Hematopoietic multipotent progenitor cell treated with erythropoietin and hydrocortisone succinate and interleukin-3 and kit ligand, for 8 days (in vitro differentiated cells): ENCODE data around the gene THSD4.
A peak's percentile ranks its signal among the peaks of the same experiment; 100 is the strongest.

ENCODE experiments used
- DNase-seq: peaks from one replicate; pipeline ENCODE4 v3.0.0-alpha.2; 2015

THSD4 gene

DNA sequence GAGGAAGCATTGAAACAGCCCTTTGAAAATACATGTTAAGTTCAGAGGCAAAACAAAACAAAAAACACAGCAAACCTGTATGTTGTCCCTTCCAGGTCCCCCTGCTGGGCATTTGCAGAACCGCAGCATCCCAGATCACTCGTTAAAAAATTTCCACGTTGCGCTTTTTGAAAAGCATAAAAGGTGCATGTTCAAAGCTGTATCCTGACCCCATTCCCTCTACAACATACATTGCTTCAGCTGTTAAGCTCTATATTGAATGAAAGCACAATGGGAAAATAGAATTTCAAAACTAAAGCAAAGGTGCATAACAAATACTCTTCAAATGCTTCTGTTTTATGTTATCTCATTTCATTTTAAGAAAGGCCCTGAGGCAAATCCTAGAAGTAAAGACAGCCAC is 328.3 kb downstream of the THSD4 start:
- DNase-seq = peak; percentile 35

DNA sequence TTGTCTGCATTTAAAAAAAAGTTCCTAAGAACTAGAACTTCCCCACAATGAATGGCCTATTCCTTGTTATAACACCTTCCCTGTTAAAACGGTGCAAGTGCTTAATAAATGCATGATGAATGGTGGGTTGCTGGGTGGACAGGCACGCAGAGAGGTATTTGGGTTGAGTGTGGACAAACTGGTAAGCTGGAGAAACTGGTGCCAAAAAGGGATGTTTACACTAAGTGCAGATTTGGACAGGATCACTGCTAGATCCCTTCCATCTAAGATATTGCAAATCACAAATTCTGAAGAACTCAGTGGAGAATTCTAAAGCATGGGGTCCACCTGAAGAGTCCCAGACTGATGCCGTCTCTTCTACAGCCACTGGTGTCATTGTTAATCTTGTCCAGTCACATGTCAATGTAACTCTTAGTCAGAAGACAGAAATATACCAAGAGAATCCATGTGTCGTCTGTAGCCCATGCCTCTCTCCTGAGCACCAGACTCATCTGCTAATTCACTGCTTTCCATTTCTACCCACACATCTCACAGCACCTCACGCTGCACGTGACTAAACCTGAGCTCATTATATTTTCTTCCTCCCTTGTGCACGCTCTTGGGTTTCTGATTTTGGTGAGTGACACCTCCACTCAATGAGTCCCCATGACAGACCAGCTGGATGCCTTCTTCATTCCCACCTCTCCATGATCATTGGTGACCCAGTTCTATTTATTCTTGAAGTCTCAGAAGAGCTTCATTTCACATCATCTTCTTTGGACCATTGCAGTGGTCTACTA is 328.9 kb downstream of the THSD4 start:
- no peak for DNase-seq

- DNase-seq = no peak
Measured at GRCh38 chr15:71444866-71445590, 329.8 kb downstream of the THSD4 start.

DNA sequence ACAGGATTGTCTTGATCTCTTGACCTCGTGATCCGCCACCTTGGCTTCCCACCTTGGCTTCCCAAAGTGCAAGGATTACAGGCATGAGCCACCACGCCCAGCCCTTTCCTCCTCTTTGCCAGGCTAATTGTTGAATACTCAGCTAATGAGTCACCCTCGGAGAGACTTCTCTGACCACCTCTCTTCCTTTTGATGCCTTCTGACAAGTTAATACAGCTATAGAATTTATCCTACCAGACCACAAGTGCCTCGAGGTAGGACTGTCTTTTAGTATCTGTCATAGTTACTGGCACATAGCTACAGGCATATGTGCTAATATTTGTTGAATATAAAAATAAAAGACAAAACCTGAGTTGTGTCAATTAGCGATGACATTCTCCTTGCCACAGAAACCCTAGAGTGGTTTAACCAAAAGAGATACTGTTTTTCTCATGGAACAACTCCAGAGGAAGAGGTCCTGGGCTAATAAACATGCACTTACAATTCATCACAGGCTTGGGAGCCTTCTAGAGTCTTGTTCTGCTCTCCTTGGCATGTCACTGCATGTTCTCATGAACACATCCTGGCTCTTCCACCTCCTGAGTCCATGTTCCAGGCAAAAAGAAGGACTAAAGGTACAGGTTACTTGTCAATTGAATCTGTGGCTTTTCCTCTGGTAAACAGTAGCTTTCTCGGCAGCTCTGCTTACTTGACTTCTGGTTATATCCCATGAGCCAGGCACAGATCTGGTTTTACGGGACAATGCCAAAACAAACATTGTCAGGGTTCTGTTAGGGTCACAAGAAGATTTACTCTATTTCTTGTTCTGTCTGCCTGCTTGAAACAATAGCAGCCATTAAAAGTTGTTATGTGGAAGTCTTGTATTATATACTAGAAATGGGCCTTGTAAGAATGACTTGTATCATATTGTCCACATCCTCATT is 332.3 kb downstream of the THSD4 start:
- no peak for DNase-seq

- DNase-seq = peak; percentile 56
Measured at GRCh38 chr15:71448688-71449114, 333.4 kb downstream of the THSD4 start.

GRCh38 chr15:71449363-71449762 is 334.1 kb downstream of the THSD4 start:
- DNase-seq = no peak

GRCh38 chr15:71449956-71450355 is 334.7 kb downstream of the THSD4 start:
- no peak for DNase-seq

DNA sequence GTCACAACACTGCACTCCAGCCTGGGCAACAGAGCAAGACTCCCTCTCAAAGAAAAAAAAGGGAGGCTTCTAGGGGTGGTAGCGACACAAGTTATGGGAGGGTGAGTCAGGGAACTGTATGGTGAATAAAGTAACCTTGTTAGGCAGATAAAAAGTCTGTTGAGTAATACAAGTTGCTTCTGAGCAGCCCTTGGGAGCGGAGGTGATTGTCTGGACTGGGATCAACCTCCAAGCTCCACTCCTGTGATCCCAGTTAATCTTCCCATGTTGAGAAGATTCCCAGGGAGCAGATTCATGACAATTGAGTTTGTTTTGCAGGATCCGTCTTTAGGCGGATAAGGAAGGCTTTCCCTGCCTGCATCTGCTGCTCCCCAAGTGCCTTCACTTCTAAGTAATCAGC is 335.9 kb downstream of the THSD4 start:
- no peak for DNase-seq

GRCh38 chr15:71452893-71453292 is 337.6 kb downstream of the THSD4 start:
- no peak for DNase-seq

GRCh38 chr15:71454462-71454996 is 339.3 kb downstream of the THSD4 start:
- no peak for DNase-seq

DNA sequence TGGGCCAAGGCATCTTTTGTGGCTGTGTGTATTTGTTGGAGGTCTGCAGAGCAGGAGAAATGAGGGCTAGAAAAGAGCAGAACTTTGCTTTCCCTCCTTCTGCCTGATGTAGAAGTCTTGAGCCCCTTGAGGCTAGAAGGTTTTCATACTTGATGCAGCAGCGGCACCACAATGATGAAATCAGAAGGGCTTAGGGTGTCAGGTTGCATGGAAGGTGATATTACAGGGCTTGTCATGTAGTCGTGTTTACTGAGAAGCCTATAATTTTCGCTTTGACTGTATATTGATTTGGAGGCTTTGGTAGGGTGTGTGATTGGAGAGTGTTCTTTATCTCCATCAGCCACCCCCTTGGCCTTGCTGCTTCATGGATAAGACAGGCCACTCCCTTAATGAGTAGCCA is 339.8 kb downstream of the THSD4 start:
- no peak for DNase-seq

DNA sequence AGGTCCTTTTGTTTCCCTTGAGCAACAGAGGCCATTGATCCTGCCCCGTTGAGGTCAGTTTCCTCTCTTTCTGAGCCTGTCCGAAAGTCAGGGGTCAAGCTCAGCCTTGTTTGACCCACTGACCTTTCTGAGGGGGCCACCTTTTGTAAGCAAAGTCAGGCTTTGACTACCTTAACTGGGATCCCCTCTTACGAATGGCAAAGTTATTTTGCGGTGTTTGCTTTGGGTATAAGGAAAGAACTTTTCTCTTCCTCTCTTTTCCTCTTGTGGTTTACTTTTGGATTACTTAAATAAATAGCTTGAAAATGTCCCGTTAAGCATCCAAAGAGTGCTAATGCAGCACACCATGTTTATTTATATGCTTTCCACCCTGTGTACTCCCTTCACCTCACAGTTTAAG is 340.6 kb downstream of the THSD4 start:
- no peak for DNase-seq

DNA sequence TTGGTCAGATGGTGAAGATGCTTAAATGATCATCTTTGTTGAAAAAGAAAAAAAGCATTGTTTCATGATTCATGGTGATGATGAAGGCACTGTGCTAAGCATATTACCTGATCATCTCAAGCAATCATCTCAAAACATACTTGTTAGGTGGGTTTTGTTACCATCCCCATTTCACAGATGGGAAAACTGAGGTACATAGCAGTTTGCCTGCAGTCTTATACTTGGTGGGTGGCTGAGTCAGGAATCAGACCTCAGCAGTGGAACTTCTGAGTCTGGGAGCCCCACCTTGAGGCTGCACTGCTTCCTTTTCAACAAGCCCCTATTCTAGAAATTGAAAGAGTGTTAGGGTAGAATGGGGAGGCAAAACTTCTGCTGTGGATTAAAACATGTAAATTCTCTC is 341.1 kb downstream of the THSD4 start:
- no peak for DNase-seq

DNA sequence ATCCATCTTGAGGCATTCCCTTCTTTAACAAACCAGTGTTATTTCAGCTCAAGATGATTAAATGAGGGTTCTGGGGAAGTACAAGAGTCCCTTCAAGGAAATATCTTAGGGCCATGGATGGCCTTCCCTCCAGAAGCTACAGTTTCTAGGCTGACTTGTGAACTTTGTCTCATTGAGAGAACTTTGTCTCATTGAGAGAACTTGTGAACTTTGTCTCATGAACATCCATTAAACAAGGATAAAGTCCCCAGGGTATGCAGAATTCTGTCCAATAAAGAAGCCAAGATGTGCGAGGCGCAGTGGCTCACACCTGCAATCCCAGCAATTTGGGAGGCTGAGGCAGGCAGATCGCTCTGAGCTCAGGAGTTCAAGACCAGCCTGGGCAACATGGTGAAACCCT is 341.5 kb downstream of the THSD4 start:
- no peak for DNase-seq

DNA sequence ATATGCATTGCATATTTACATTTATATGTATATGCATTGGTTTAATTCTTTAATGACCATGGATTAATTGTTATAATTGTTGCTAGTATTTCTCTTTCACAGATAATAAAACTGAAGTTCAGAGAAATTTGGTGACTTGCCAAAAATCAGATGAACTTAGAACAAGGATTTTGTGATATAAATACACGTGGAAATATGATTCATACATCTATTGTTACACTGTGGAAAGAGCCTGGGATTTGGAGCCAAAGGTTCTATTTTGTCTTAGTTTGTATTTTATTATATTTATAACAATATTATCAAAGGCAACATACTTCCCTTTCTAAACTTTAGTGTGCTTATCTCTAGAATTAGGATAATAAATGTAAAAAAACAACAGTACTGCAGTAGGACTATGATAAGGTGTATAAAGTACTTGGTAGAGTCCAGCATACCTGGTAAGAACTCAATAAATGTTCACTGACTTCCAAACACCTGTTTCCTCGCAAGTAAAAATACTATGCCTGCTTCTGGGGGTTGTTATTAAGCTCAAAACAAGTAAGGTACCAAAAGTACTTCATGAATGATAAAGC is 342.9 kb downstream of the THSD4 start:
- no peak for DNase-seq

GRCh38 chr15:71461748-71462147 is 346.5 kb downstream of the THSD4 start:
- no peak for DNase-seq

GRCh38 chr15:71462638-71463037 is 347.4 kb downstream of the THSD4 start:
- DNase-seq = no peak

GRCh38 chr15:71463156-71463665 is 347.9 kb downstream of the THSD4 start:
- DNase-seq = no peak

- DNase-seq = no peak
Measured at GRCh38 chr15:71465131-71465955, 350.1 kb downstream of the THSD4 start.

GRCh38 chr15:71468715-71469114 is 353.4 kb downstream of the THSD4 start:
- DNase-seq = no peak

DNA sequence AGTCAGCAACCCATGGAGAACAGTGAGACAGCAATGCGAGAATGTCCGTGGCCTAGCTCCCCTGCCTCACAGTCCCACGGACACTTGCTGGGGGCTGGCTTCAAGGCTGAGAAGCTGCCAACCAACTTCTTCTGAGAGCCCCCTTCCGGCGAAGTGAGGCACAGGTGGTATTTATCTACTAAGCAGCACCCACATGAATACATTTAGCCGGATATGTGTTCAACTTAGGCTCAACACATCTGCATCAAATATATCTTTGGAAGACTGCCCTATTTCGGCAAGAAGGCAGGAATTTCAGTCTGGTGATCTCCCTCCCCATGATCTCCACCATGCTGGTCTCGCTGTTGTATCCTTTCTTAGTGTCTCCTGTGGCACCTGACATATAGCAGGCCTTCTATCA is 354.1 kb downstream of the THSD4 start:
- DNase-seq = no peak

DNA sequence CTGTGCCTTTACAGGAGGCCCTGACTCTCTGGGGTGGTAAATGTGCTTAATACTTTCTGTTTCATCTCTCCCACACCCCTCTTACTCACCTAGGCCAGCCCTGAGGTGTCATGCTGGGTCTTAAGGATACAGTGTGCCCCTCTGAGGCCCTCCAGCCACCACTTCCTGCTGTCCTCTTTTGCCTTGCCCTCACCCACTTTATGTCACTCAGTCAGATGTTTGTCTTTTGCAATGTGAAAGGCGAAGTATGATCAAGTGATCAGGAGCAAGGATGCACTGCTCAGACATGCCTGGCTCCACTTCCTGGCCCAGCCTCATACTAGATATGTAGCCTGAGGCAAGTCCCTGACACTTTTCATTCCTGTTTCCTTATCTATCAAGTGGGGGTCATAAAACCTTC is 356.1 kb downstream of the THSD4 start:
- no peak for DNase-seq
